GM23338 (cell line): ENCODE results near the gene TBC1D16. TPM values are rescaled to one million over a fixed set of nuclear protein-coding genes. Genes with fewer than 3 reads are reported as not detected.

ENCODE experiments used
- ATAC-seq: fragments of 200-7000 bp; cut with Tn5 transposase; 3 replicates; pipeline ENCODE4 v1.9.1; 2020
- DNase-seq: peaks from one replicate; pipeline ENCODE4 v3.0.0-alpha.2; 2015; ENCODE audit warnings: low spot score
- H2AFZ ChIP-seq: fragments of 200-600 bp; sonication (generic); 2 replicates; pipeline ENCODE4 v1.8.0; 2016; ENCODE audit warnings: antibody characterized with exemption, mild to moderate bottlenecking, moderate library complexity
- H3F3A ChIP-seq: fragments of 200-600 bp; sonication (generic); replicated peaks from 2 replicates; pipeline ENCODE4 v1.8.0; 2017; ENCODE audit warnings: antibody characterized with exemption, mixed run types, low read depth
- H3K27ac ChIP-seq: fragments of 200-600 bp; sonication (generic); 2 replicates; pipeline ENCODE4 v1.6.1; 2016; ENCODE audit warnings: low read depth
- H3K27me3 ChIP-seq: fragments of 200-600 bp; sonication (generic); 2 replicates; pipeline ENCODE4 v1.8.0; 2016; ENCODE audit warnings: mild to moderate bottlenecking, mixed run types, moderate library complexity; ENCODE audit not compliant: insufficient read depth
- H3K36me3 ChIP-seq: fragments of 200-600 bp; sonication (generic); 2 replicates; pipeline ENCODE4 v1.8.0; 2016; ENCODE audit warnings: mild to moderate bottlenecking; ENCODE audit not compliant: insufficient read depth
- H3K4me1 ChIP-seq: fragments of 200-600 bp; sonication (generic); 2 replicates; pipeline ENCODE4 v1.8.0; 2016; ENCODE audit warnings: mild to moderate bottlenecking, moderate library complexity; ENCODE audit not compliant: insufficient read depth
- H3K4me2 ChIP-seq: fragments of 200-600 bp; sonication (generic); 2 replicates; pipeline ENCODE4 v1.7.1; 2017; ENCODE audit warnings: mixed run types
- H3K4me3 ChIP-seq: fragments of 200-600 bp; sonication (generic); 2 replicates; pipeline ENCODE4 v1.6.1; 2016; ENCODE audit warnings: mixed run types
- H3K79me2 ChIP-seq: fragments of 200-600 bp; sonication (generic); replicated peaks from 2 replicates; pipeline ENCODE4 v1.8.0; 2017; ENCODE audit warnings: mild to moderate bottlenecking; ENCODE audit not compliant: insufficient read depth
- H3K9me2 ChIP-seq: fragments of 200-600 bp; sonication (generic); 2 replicates; pipeline ENCODE4 v1.8.0; 2017; ENCODE audit not compliant: insufficient read depth
- H4K20me1 ChIP-seq: fragments of 200-600 bp; sonication (generic); replicated peaks from 2 replicates; pipeline ENCODE4 v1.8.0; 2017; ENCODE audit warnings: mild to moderate bottlenecking; ENCODE audit not compliant: insufficient read depth
- H3K27ac Mint-ChIP-seq: 2 replicates; pipeline ENCODE4 v1.8.0; 2020; ENCODE audit warnings: inconsistent platforms, mild to moderate bottlenecking, moderate library complexity, mixed read lengths
- H3K27me3 Mint-ChIP-seq: 3 replicates; pipeline ENCODE4 v1.8.0; 2022; ENCODE audit warnings: low read depth, mild to moderate bottlenecking, moderate library complexity, mixed read lengths, inconsistent platforms; ENCODE audit not compliant: insufficient read depth, poor library complexity
- H3K36me3 Mint-ChIP-seq: 3 replicates; pipeline ENCODE4 v1.8.0; 2021; ENCODE audit warnings: low read depth, mild to moderate bottlenecking, inconsistent platforms, moderate library complexity, mixed read lengths
- H3K4me1 Mint-ChIP-seq: 3 replicates; pipeline ENCODE4 v1.8.0; 2020; ENCODE audit warnings: mild to moderate bottlenecking, inconsistent platforms, mixed read lengths
- H3K4me3 Mint-ChIP-seq: 3 replicates; pipeline ENCODE4 v1.8.0; 2021; ENCODE audit warnings: moderate library complexity, mild to moderate bottlenecking, inconsistent platforms, mixed read lengths
- H3K9me3 Mint-ChIP-seq: 3 replicates; pipeline ENCODE4 v1.8.0; 2020; ENCODE audit warnings: moderate library complexity, mild to moderate bottlenecking, inconsistent platforms, mixed read lengths
- CREB1 ChIP-seq: fragments of 250-450 bp; sonication (Bioruptor Pico); IDR thresholded peaks from 2 replicates; pipeline ENCODE4 v1.5.0; 2020; ENCODE audit warnings: low read depth, mild to moderate bottlenecking, moderate library complexity
- CTCF ChIP-seq, 2 experiments: fragments of 200-600 bp in 1 of 2; sonication (generic) in 1 of 2; conservative IDR thresholded peaks; 2 replicates each; pipeline versions ENCODE4 v1.5.1 to v1.6.1; 2016 to 2017; ENCODE audit warnings: antibody characterized with exemption in 2 of 2, low read depth in 2 of 2, mild to moderate bottlenecking in 2 of 2, moderate library complexity in 1 of 2
- ETS1 ChIP-seq: IDR thresholded peaks from 2 replicates; pipeline ENCODE4 v1.6.1; 2016; ENCODE audit warnings: antibody characterized with exemption
- EZH2 ChIP-seq: fragments of 200-600 bp; sonication (generic); IDR thresholded peaks from one replicate; pipeline ENCODE4 v1.8.0; 2017; ENCODE audit warnings: antibody characterized with exemption, mild to moderate bottlenecking, low read depth; ENCODE audit not compliant: unreplicated experiment
- JUNB ChIP-seq: IDR thresholded peaks from one replicate; pipeline ENCODE4 v1.6.1; 2016; ENCODE audit warnings: antibody characterized with exemption; ENCODE audit not compliant: unreplicated experiment
- NANOG ChIP-seq: IDR thresholded peaks from 2 replicates; pipeline ENCODE4 v1.6.1; 2016; ENCODE audit warnings: antibody characterized with exemption, borderline replicate concordance
- POLR2AphosphoS5 ChIP-seq: IDR thresholded peaks from 2 replicates; pipeline ENCODE4 v1.6.1; 2016; ENCODE audit warnings: antibody characterized with exemption, low read depth
- STAT1 ChIP-seq: IDR thresholded peaks from one replicate; pipeline ENCODE4 v1.6.1; 2016; ENCODE audit warnings: antibody characterized with exemption; ENCODE audit not compliant: unreplicated experiment
- ZNF114 ChIP-seq: fragments of 250-450 bp; sonication (Bioruptor Pico); IDR thresholded peaks from 2 replicates; pipeline ENCODE4 v1.5.0; 2020; ENCODE audit warnings: mild to moderate bottlenecking, moderate library complexity
- ZNF331 ChIP-seq: fragments of 250-450 bp; sonication (Bioruptor Pico); IDR thresholded peaks from 2 replicates; pipeline ENCODE4 v1.5.0; 2020; ENCODE audit warnings: low read depth, mild to moderate bottlenecking, moderate library complexity
- polyA plus RNA-seq: library from polyadenylated mRNA; unstranded; fragments of >200 nt; fragmentation: Nextera tagmentation; extraction: Ambion mirVana; gene quantifications from 2 replicates; pipeline ENCODE4 v1.2.1, GENCODE V29; 2016
- total RNA-seq: library from RNA; depleted of rRNA; stranded (reverse); fragments of >200 nt; shearing (Covaris generic); gene quantifications from 2 replicates; pipeline ENCODE4 v1.2.3, GENCODE V29; 2014

TBC1D16 gene
- total and polyA plus RNA-seq, 2 experiments from 2014 or later = 16.7 to 104 TPM

- peaks cover 16% of the 10 kb centered on the region for H4K20me1 ChIP-seq
- DNase-seq (no peak), ATAC-seq (no peak)
- TF ChIP-seq ETS1 (no peak), ZNF114 (CRISPR knock-in tag) (no peak), CTCF (conservative IDR thresholded peaks at IDR 0.05; ENCODE audit: low read depth in 2 of 2) (no peak), STAT1 (no peak), NANOG (no peak)
- peaks cover 80% of the 10 kb centered on the region for H3K79me2 ChIP-seq
- no peak overlapping the region for H2AFZ ChIP-seq
- Mint-ChIP-seq H3K4me3 (no peak overlapping the region), H3K4me1 (peaks cover 49% of the 10 kb centered on the region), H3K9me3 (no peaks in the 10 kb centered on the region; the same call in 2 of the 3 replicates), H3K27me3 (peaks cover 11% of the 10 kb centered on the region), H3K36me3 (peaks cover 2% of the 10 kb centered on the region; the same call in 2 of the 3 replicates), H3K27ac (no peak overlapping the region)
- no peaks in the 10 kb centered on the region; the same call in 1 of the 2 replicates for H3F3A ChIP-seq
- H3K4me3 ChIP-seq = no peak overlapping the region
- no peaks in the 10 kb centered on the region for H3K36me3 ChIP-seq
- no peak overlapping the region for H3K4me2 ChIP-seq
- H3K27ac ChIP-seq = no peak overlapping the region
- no peaks in the 10 kb centered on the region for H3K27me3 ChIP-seq
- no peaks in the 10 kb centered on the region for H3K9me2 ChIP-seq
- peaks cover 17% of the 10 kb centered on the region for H3K4me1 ChIP-seq
Measured at GRCh38 chr17:79985943-79986391, 49.7 kb downstream of the TBC1D16 start.

DNA sequence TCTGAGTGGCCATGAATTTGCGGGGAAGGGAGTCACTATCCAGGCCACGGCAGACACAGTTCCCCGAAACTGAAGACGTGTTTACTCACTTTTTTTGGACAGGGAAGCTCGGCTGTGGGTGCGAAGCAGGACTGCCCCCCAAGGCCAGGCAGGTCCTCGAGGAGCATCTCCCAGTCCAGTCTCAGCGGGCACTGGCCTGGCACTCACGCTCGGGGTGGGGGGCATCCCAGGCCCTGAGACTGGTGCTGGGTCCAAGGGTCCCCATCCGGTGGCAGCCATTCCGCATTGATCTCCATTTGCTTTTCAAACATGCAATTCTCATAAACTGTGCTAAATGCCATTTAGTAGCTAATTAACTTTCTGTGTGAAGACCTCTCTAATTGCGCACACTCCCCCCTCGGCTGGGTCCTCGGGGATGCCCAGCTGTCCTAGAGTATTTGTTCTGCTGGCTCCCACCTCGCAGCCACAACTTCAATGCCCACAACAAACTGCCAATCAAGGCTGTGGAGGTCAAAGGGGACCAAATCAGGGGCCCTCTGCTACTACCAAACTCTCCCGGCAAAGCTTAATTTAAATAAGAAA, 50.2 kb downstream of the TBC1D16 start:
- Mint-ChIP-seq H3K9me3 (no peaks in the 10 kb centered on the region), H3K4me1 (peaks cover 44% of the 10 kb centered on the region), H3K36me3 (peaks cover 2% of the 10 kb centered on the region; the same call in 2 of the 3 replicates), H3K4me3 (no peak overlapping the region), H3K27me3 (peaks cover 8% of the 10 kb centered on the region), H3K27ac (no peak overlapping the region; the same call in 1 of the 2 replicates)
- DNase-seq (no peak), ATAC-seq (no peak)
- H2AFZ ChIP-seq = no peak overlapping the region
- no peak overlapping the region for H3K4me2 ChIP-seq
- peaks cover 16% of the 10 kb centered on the region for H4K20me1 ChIP-seq
- no peaks in the 10 kb centered on the region; the same call in 1 of the 2 replicates for H3F3A ChIP-seq
- H3K4me3 ChIP-seq = no peak overlapping the region
- no peaks in the 10 kb centered on the region for H3K36me3 ChIP-seq
- no peak overlapping the region for H3K27ac ChIP-seq
- no peaks in the 10 kb centered on the region for H3K9me2 ChIP-seq
- H3K4me1 ChIP-seq = peaks cover 15% of the 10 kb centered on the region
- H3K79me2 ChIP-seq = peaks cover 75% of the 10 kb centered on the region
- no peak for TF ChIP-seq ZNF331 (CRISPR knock-in tag)
- TF ChIP-seq POLR2AphosphoS5 = no peak
- TF ChIP-seq NANOG = no peak
- TF ChIP-seq CREB1 (CRISPR knock-in tag) = no peak
- no peak for TF ChIP-seq JUNB
- no peak for TF ChIP-seq STAT1
- no peak for TF ChIP-seq EZH2
- H3K27me3 ChIP-seq = no peaks in the 10 kb centered on the region
